Cardiac fibroblast (primary cell): ENCODE measurements around the gene DIAPH1.

Source experiments
- DNase-seq, 2 donors: peaks; one replicate each; pipeline versions ENCODE4 v3.0.0 to v3.0.0-alpha.2; 2010; ENCODE audit warnings: low read depth in 2 of 2
- H3K4me3 ChIP-seq, 2 donors: replicated peaks in 1 of 2; 1 replicate in 1 of 2; 2 replicates in 1 of 2; pipeline ENCODE4 v1.5.1; 2011; ENCODE audit warnings: low read depth in 2 of 2, low read length in 2 of 2, mild to moderate bottlenecking in 2 of 2, moderate library complexity in 1 of 2
- TF ChIP-seq, protein P1 (sequence below): IDR thresholded peaks from one replicate; pipeline ENCODE4 v1.5.1; 2011; ENCODE audit warnings: low read depth, mild to moderate bottlenecking, low read length, inconsistent platforms

The DIAPH1 gene

DNA sequence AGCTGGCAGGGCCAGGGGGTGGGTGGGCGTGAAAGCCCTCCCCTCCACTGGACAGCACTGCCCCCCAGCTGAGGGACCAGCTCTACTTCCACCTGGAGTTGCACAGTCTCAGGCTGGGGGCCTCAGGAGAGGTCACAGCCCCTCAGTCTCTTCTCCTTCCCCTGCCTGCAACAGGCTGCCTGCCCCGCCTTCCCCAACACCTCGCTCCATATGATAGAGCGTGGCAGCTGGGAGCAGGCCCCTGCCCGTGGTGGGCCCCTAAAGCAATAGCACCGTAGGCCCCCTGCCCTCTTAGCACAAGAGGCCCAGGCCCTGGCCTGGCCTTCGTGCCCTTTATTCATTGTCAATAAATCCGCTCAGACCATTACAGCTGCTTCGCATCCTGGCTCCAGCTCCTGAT, 21.9 kb upstream of the DIAPH1 start:
- DNase-seq = no peak
- no peak overlapping the region for H3K4me3 ChIP-seq
- TF ChIP-seq, protein P1, sequence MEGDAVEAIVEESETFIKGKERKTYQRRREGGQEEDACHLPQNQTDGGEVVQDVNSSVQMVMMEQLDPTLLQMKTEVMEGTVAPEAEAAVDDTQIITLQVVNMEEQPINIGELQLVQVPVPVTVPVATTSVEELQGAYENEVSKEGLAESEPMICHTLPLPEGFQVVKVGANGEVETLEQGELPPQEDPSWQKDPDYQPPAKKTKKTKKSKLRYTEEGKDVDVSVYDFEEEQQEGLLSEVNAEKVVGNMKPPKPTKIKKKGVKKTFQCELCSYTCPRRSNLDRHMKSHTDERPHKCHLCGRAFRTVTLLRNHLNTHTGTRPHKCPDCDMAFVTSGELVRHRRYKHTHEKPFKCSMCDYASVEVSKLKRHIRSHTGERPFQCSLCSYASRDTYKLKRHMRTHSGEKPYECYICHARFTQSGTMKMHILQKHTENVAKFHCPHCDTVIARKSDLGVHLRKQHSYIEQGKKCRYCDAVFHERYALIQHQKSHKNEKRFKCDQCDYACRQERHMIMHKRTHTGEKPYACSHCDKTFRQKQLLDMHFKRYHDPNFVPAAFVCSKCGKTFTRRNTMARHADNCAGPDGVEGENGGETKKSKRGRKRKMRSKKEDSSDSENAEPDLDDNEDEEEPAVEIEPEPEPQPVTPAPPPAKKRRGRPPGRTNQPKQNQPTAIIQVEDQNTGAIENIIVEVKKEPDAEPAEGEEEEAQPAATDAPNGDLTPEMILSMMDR = no peak

DNA sequence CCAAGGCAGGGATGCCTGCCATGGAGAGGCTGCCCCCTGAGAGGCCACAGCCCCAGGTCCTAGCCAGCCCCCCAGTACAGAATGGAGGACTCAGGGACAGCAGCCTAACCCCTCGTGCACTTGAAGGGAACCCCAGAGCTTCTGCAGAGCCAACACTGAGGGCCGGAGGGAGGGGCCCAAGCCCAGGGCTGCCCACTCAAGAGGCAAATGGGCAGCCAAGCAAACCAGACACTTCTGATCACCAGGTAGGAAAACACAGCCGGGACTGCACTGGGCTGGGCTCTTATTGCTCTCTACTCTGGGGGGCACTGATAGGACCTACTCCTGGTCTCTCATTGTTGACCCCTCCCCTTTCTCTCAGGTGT, 21.2 kb upstream of the DIAPH1 start:
- no peak for DNase-seq
- TF ChIP-seq, protein P1 = no peak
- no peak overlapping the region for H3K4me3 ChIP-seq

GRCh38 chr5:141639357-141640050, 20.7 kb upstream of the DIAPH1 start:
- no peak for DNase-seq
- no peak overlapping the region for H3K4me3 ChIP-seq
- TF ChIP-seq, protein P1 = no peak

DNA sequence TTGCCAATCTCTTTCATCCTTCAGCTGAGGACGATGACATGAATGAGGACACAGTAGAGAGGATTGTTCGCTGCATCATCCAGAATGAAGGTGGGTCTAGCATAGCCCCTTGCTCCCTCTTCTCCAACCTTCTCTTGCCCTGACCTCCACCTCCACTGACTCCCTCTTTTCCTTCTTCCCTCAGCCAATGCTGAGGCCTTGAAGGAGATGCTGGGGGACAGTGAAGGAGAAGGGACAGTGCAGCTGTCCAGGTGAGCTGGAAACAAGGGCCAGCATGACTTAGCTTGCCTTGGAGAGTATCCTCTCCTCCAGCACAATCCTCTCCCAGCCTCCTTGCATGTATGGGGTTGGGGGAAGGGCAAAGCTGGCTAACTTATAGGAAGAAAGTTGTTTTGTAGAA, 20.0 kb upstream of the DIAPH1 start:
- no peak overlapping the region for H3K4me3 ChIP-seq
- no peak for DNase-seq
- TF ChIP-seq, protein P1 = no peak

- peak; percentile 56 to 60 for DNase-seq
- TF ChIP-seq, protein P1 = peak; percentile 41
- peak overlapping the region; percentile 90 to 95 for H3K4me3 ChIP-seq
These were observed 19.1 kb upstream of the DIAPH1 start for GRCh38 chr5:141637767-141638419.

GRCh38 chr5:141637123-141637766, 18.4 kb upstream of the DIAPH1 start:
- TF ChIP-seq, protein P1 = no peak
- DNase-seq = no peak
- H3K4me3 ChIP-seq = peak overlapping the region; percentile 90 to 95
